GM06990 (cell line): ENCODE results near the gene MISFA.

Source experiments
- DNase-seq: peaks from one replicate; pipeline ENCODE4 v3.0.0-alpha.2; 2011; ENCODE audit not compliant: insufficient read length; ENCODE audit errors: extremely low read depth
- H3K27me3 ChIP-seq: replicated peaks from 2 replicates; pipeline ENCODE4 v1.6.0; 2011; ENCODE audit warnings: low read length; ENCODE audit not compliant: control insufficient read depth, insufficient read depth
- H3K36me3 ChIP-seq: 2 replicates; pipeline ENCODE4 v1.5.1; 2011; ENCODE audit warnings: low read length; ENCODE audit not compliant: control insufficient read depth, insufficient read depth
- H3K4me3 ChIP-seq: replicated peaks from 2 replicates; pipeline ENCODE4 v1.5.1; 2011; ENCODE audit warnings: low read depth, mild to moderate bottlenecking, control low read depth, low read length
- TF ChIP-seq, protein P1 (sequence below): IDR thresholded peaks from 2 replicates; pipeline ENCODE4 v1.5.1; 2011; ENCODE audit warnings: low read length, control low read depth, mild to moderate bottlenecking, inconsistent platforms; ENCODE audit not compliant: insufficient read depth, poor library complexity, severe bottlenecking

Gene MISFA

GRCh38 chr11:18612394-18612793 is 12.8 kb downstream of the MISFA start:
- Histone ChIP-seq H3K36me3 (peaks cover 14% of the 10 kb centered on the region), H3K4me3 (no peak overlapping the region), H3K27me3 (no peaks in the 10 kb centered on the region)
- no peak for DNase-seq
- TF ChIP-seq, protein P1, sequence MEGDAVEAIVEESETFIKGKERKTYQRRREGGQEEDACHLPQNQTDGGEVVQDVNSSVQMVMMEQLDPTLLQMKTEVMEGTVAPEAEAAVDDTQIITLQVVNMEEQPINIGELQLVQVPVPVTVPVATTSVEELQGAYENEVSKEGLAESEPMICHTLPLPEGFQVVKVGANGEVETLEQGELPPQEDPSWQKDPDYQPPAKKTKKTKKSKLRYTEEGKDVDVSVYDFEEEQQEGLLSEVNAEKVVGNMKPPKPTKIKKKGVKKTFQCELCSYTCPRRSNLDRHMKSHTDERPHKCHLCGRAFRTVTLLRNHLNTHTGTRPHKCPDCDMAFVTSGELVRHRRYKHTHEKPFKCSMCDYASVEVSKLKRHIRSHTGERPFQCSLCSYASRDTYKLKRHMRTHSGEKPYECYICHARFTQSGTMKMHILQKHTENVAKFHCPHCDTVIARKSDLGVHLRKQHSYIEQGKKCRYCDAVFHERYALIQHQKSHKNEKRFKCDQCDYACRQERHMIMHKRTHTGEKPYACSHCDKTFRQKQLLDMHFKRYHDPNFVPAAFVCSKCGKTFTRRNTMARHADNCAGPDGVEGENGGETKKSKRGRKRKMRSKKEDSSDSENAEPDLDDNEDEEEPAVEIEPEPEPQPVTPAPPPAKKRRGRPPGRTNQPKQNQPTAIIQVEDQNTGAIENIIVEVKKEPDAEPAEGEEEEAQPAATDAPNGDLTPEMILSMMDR: no peak

DNA sequence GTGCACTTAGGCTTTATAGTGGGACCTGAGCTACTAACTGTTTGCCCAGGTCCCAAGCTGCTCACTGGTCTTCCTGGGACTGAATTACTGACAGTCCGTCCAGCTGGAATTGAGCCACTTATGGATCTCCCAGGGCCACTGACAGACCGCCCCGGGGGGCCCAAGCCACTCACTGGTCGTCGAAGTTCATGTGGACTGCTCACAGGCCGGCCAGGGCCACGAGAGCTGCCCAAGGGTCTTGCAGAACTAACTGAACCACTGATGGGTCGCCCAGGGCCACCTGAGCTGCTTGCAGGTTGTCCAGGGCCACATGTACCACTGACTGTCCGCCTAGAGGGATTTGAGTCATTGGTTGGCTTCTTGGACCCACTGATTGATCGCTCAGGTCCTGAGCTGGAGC is 15.1 kb downstream of the MISFA start:
- Histone ChIP-seq H3K4me3 (no peak overlapping the region), H3K27me3 (no peaks in the 10 kb centered on the region), H3K36me3 (peaks cover 12% of the 10 kb centered on the region)
- DNase-seq: no peak
- TF ChIP-seq, protein P1: no peak

DNA sequence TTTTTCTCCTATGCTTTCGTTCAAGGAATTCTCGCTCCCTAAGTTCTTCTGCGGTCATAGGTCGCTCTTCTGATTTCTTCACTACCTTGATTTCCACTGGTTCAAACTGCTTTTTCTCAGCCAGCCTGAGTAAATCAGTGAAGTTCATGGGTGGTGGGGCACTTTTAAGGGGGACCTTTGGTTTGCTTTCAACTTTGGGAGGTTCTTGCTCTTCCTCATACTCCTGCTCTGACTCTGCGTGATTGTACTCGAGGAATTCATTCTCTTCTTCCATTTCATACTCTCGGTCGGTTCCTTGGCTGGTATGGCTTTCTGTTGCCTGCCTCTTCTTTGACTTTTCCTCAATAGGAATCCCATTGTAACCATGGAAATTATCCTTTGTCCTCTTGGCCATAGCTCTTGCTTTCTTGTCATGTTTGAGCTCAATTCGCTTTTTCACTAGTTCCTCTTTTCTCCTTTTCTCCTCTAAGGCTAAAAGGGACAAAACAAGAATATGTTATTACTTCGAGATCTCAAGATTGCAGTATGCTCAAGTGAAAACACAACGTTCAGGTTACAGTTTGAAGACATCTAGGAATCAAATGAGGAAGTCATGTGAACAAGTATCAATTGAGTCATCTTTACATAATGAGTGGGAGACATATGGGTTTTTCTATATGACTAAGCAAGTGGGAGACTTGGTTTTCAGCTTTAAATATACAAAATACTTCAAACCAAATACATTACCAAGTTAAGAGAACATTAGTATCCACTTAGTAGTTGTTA is 16.2 kb downstream of the MISFA start:
- H3K4me3 ChIP-seq: no peak overlapping the region
- H3K27me3 ChIP-seq: no peaks in the 10 kb centered on the region
- TF ChIP-seq, protein P1: no peak
- H3K36me3 ChIP-seq: peaks cover 10% of the 10 kb centered on the region
- peak; percentile 81 for DNase-seq

- no peaks in the 10 kb centered on the region for H3K27me3 ChIP-seq
- DNase-seq: no peak
- no peak overlapping the region for H3K4me3 ChIP-seq
- peaks cover 10% of the 10 kb centered on the region for H3K36me3 ChIP-seq
- TF ChIP-seq, protein P1: no peak
Measured at GRCh38 chr11:18617688-18618341, 18.2 kb downstream of the MISFA start.

DNA sequence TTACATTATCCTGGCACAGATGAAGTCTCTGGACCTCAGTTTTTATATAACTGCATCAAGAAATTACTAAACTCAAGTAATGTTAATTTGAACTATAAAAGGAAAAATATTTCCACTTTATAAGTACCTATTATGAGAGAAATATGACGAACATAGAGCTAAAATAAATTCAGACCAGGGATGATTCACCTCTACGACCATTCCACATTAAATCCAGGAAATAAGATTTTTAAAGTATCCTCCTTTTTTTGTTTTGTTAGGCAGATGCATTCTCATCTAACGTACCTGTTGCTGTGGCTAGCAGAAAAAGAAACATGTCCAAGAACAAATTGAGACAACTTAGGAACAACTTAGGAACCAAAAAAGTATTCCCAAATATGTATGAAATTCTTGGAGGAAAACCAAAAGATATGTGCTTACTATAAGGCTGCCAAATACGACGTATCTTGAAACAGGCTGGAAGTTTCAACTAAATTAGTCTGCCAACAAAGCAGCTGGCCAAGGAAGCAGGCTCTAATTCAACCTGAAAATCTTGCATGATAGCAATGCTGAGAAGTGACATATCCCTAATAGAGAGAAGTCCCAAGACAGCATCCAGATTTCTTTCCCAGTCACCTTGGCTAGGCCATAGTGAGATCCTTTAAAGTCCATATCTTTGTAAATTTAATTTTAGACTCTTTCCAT is 18.9 kb downstream of the MISFA start:
- TF ChIP-seq, protein P1: no peak
- no peak for DNase-seq
- peaks cover 10% of the 10 kb centered on the region for H3K36me3 ChIP-seq
- no peak overlapping the region for H3K4me3 ChIP-seq
- H3K27me3 ChIP-seq: no peaks in the 10 kb centered on the region
